Measurements from ENCODE around the gene IMPG1. TPM values are rescaled to one million over a fixed set of nuclear protein-coding genes. Genes with fewer than 3 reads are reported as not detected.

IMPG1 gene
- total RNA-seq, 1 donor from 2014 or later = not detected

- TF ChIP-seq CTCF (IDR thresholded peaks at IDR 0.05; ENCODE audit: insufficient read depth, low read length, poor library complexity, severe bottlenecking) = no peak
- no peak for DNase-seq (ENCODE audit: low read depth)
- Histone ChIP-seq H3K4me3 (ENCODE audit: low read depth, low read length) (no peak overlapping the region), H3K36me3 (ENCODE audit: control insufficient read depth, insufficient read depth, low read length) (no peaks in the 10 kb centered on the region), H3K27me3 (ENCODE audit: control insufficient read depth, insufficient read depth, low read length) (no peaks in the 10 kb centered on the region)
Measured at GRCh38 chr6:75884822-75885221, 187.6 kb downstream of the IMPG1 start.

GRCh38 chr6:75882734-75883133 lies 189.7 kb downstream of the IMPG1 start:
- Histone ChIP-seq H3K36me3 (ENCODE audit: control insufficient read depth, insufficient read depth, low read length) (no peaks in the 10 kb centered on the region), H3K4me3 (ENCODE audit: low read depth, low read length) (no peak overlapping the region), H3K27me3 (ENCODE audit: control insufficient read depth, insufficient read depth, low read length) (no peaks in the 10 kb centered on the region)
- TF ChIP-seq CTCF (IDR thresholded peaks at IDR 0.05; ENCODE audit: insufficient read depth, low read length, poor library complexity, severe bottlenecking) = no peak
- DNase-seq (ENCODE audit: low read depth) = peak; percentile 10

DNA sequence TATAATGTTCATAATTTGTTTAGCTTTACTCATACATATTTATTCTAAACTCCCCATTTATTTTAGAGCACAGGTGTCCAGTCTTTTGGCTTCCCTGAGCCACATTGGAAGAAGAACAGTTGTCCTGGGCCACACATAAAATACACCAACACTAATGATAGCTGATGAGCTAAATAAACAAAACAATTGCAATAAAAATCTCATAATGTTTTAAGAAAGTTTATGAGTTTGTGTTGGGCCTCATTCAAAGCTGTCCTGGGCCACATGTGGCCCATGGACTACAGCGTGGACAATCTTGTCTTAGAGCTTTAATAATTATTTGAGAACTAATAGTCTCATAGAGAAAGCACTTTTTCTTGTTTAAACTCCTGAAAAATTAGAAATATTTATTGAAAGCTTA lies 192.2 kb downstream of the IMPG1 start:
- Histone ChIP-seq H3K4me3 (ENCODE audit: low read depth, low read length) (no peak overlapping the region), H3K27me3 (ENCODE audit: control insufficient read depth, insufficient read depth, low read length) (no peaks in the 10 kb centered on the region), H3K36me3 (ENCODE audit: control insufficient read depth, insufficient read depth, low read length) (no peaks in the 10 kb centered on the region)
- no peak for TF ChIP-seq CTCF (IDR thresholded peaks at IDR 0.05; ENCODE audit: insufficient read depth, low read length, poor library complexity, severe bottlenecking)
- no peak for DNase-seq (ENCODE audit: low read depth)

DNA sequence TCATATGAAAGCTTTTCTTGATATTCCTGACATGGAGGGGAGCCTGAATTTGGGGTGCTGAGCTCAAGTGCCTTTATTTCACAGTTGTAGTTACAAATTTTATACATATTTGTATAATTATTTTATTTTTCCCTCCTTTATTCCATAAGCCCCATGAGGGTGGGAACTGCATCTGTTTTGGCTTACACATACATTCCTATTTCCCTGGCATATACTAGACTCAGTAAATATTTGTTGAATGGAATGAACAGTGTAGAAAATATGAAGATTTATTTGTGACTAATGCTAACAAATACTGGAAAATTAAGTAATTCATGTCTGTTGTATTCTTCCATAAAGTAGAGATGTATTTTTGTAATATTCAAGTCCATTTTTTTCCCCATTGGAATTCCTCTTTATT lies 196.3 kb downstream of the IMPG1 start:
- peaks cover 1% of the 10 kb centered on the region for H3K36me3 ChIP-seq (ENCODE audit: control insufficient read depth, insufficient read depth, low read length)

DNA sequence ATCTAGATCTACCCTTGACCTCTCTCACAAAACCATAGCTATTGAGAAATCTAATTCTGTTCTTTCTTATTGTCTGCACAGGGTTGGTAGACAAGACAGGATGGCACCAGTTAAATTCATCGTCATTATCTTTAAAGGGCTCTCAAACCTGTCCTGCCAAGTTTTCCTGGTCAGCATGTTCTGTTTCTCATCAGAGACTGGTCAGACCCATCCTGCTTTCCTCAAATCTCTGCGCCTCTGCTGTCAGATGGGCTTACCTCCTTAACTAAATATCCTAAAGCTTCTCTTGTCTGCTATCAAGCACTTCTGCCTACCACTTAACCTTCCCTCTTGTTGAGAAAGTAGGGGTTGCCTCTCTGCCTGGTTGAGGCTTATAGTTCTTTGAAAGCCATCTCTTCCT lies 198.2 kb downstream of the IMPG1 start:
- no peaks in the 10 kb centered on the region for H3K27me3 ChIP-seq (ENCODE audit: control insufficient read depth, insufficient read depth, low read length)
- DNase-seq (ENCODE audit: low read depth) = no peak
- no peak for TF ChIP-seq CTCF (IDR thresholded peaks at IDR 0.05; ENCODE audit: insufficient read depth, low read length, poor library complexity, severe bottlenecking)
- H3K4me3 ChIP-seq (ENCODE audit: low read depth, low read length) = no peak overlapping the region
- peaks cover 1% of the 10 kb centered on the region for H3K36me3 ChIP-seq (ENCODE audit: control insufficient read depth, insufficient read depth, low read length)

More for the DNA sequence above, 196.3 kb downstream of the IMPG1 start:
- no peak for TF ChIP-seq CTCF (IDR thresholded peaks at IDR 0.05; ENCODE audit: insufficient read depth, low read length, poor library complexity, severe bottlenecking)
- no peak for DNase-seq (ENCODE audit: low read depth)
- Histone ChIP-seq H3K27me3 (ENCODE audit: control insufficient read depth, insufficient read depth, low read length) (no peaks in the 10 kb centered on the region), H3K4me3 (ENCODE audit: low read depth, low read length) (no peak overlapping the region)
